HG02852 (cell line): Measurements from ENCODE around the gene CTNNB1.

Experiments
- ATAC-seq: cut with Tn5 transposase; IDR thresholded peaks from one replicate; pipeline ENCODE4 v1.9.1; 2021; ENCODE audit warnings: mild to moderate bottlenecking, moderate library complexity; ENCODE audit not compliant: unreplicated experiment

The CTNNB1 gene

GRCh38 chr3:41213588-41213987 lies 14.3 kb downstream of the CTNNB1 start:
- ATAC-seq = no peak

DNA sequence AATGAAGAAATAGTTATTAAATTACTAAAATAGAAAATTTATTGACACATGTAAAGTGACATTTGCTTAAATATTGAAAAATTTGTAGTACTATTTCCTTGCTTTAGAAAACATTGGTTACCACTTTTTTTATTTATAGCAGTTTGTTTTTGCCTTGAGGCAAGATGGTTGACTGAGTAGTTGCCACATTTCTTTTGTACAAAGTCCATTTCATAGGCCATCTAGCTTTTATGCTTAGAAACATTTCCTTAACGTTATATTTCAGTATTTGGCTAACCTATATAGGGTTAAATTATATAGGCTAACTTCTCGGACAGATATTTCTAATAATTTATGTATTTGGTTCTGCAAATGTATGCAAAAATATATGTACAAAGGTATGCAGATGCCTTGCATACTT lies 17.1 kb downstream of the CTNNB1 start:
- no peak for ATAC-seq

DNA sequence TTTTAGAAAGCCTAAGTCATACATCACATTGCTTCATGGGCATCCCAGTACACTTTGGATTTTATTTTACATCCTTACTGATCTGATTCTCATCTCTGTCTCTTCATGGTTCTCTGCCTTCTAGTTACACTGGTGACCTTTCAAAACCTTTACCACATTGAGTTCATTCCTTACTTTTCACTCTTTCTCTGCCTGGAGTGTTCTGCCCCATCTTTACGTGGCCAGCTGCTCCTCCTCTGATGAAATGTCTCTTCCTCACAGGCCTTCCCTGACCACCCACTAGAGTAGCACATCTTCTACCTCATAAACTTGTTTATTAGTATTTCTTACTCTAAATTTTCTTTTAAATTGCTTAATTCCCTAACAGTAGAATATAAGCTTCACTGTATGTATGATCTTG lies 17.7 kb downstream of the CTNNB1 start:
- no peak for ATAC-seq

GRCh38 chr3:41219424-41219823 lies 20.1 kb downstream of the CTNNB1 start:
- ATAC-seq = no peak

GRCh38 chr3:41220906-41221677 lies 21.8 kb downstream of the CTNNB1 start:
- no peak for ATAC-seq

DNA sequence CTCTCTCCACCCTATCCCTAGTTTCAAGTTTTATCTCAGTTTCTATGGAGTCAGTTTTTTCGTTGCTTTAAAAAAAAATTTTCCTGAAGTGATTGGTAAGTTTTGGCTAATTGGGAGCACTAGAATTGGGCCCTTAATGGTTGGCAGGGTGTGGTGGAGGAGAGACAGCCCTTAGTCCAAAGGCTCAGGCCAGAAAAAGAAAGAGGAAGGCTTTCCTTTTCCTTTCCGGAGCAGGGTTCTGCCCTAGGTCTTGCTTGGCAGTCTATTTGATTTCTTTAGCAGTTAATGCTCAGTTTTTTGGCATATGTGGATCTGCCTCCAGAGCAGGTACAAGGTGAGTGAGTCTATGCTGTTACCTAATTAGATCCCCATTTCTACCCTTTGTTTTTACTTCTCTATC lies 22.7 kb downstream of the CTNNB1 start:
- no peak for ATAC-seq

DNA sequence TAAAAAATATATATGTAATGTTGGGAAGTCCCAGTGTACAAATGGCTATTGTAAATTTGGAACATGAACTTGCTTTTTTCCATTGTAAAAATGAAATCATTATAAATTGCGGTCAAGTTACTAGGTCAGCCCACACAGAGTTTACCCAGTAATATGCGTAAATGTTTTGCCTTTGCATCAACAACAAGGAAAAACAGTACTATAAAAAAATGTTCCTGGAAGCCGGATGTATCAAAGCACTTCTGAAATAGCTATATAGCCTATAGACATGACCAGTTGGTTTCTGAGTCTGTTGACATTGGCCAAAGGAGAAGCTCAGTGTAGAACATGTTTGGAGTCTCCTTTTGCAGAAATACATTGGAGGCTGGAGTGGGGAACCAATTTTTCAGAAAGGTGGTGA lies 23.2 kb downstream of the CTNNB1 start:
- no peak for ATAC-seq

- no peak for ATAC-seq
Measured at GRCh38 chr3:41223078-41223477, 23.8 kb downstream of the CTNNB1 start.

DNA sequence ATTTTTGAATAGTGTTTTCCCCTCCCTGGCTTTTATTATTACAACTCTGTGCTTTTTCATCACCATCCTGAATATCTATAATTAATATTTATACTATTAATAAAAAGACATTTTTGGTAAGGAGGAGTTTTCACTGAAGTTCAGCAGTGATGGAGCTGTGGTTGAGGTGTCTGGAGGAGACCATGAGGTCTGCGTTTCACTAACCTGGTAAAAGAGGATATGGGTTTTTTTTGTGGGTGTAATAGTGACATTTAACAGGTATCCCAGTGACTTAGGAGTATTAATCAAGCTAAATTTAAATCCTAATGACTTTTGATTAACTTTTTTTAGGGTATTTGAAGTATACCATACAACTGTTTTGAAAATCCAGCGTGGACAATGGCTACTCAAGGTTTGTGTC lies 24.4 kb downstream of the CTNNB1 start:
- no peak for ATAC-seq

GRCh38 chr3:41224120-41224806 lies 25.0 kb downstream of the CTNNB1 start:
- no peak for ATAC-seq

DNA sequence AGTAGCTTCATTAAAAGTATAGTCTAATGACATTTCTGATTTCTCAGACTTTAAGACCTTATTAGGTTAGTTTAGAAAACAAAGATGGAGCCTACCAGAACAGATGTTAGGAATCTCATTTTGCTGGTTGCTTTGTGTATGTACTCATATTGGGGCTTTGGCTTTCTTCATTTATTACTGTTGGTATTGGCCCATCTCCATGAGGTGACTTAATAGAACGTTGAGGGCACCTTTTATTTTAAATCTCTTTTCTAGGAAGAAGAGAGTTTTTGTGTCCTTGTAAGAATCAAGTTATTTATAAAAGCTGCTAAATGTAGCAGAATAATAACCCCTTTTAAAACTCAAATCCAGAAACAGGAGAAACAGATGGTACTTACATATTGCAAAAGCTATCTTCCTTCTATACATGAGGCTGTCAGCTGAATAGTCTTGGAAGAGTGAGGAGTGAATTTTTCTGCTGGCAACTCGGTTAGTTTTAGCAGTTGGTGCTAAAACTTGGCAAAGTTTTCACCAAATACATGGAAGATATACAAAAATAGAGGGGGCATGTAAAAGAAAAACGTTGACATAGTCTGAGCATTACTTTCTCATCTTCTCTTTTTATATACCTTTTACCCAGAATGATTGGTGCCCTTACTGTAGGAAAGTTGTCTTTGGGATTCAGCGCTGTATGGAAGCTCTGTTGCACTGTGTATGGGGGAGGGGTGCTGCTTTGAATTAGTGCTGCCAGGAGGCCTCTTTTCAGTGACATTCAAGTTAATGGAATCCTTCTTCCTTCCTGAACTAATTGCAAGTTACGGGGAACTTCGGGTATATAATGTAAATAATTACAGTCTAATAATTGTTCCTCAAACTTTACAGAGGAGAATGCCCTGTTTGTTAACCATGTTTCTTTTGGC lies 35.8 kb downstream of the CTNNB1 start:
- no peak for ATAC-seq

- no peak for ATAC-seq
Measured at GRCh38 chr3:41236228-41236627, 36.9 kb downstream of the CTNNB1 start.

GRCh38 chr3:41237907-41238306 lies 38.6 kb downstream of the CTNNB1 start:
- no peak for ATAC-seq

GRCh38 chr3:41239587-41239986 lies 40.3 kb downstream of the CTNNB1 start:
- no peak for ATAC-seq

- ATAC-seq = no peak
Measured at GRCh38 chr3:41241161-41241560, 41.9 kb downstream of the CTNNB1 start.

- no peak for ATAC-seq
Measured at GRCh38 chr3:41241800-41242571, 42.7 kb downstream of the CTNNB1 start.

- ATAC-seq = no peak
Measured at GRCh38 chr3:41243183-41243582, 43.9 kb downstream of the CTNNB1 start.

- ATAC-seq = no peak
Measured at GRCh38 chr3:41244620-41245336, 45.5 kb downstream of the CTNNB1 start.

- ATAC-seq = no peak
Measured at GRCh38 chr3:41247055-41248004, 48.0 kb downstream of the CTNNB1 start.
